GM23248 (cell line): ENCODE data around the gene MPDZ. TPM values are rescaled to one million over a fixed set of nuclear protein-coding genes. Genes with fewer than 3 reads are reported as not detected.

ENCODE experiments used
- DNase-seq: peaks from one replicate; pipeline ENCODE4 v3.0.0-alpha.2; 2015
- H2AFZ ChIP-seq: fragments of 200-600 bp; sonication (generic); 2 replicates; pipeline ENCODE4 v1.6.1; 2016; ENCODE audit warnings: antibody characterized with exemption
- H3F3A ChIP-seq: fragments of 200-600 bp; sonication (generic); 2 replicates; pipeline ENCODE4 v1.6.1; 2016; ENCODE audit warnings: mild to moderate bottlenecking, antibody characterized with exemption, mixed run types; ENCODE audit not compliant: insufficient read depth
- H3K27ac ChIP-seq: fragments of 200-600 bp; sonication (generic); 2 replicates; pipeline ENCODE4 v1.5.1; 2016; ENCODE audit warnings: mild to moderate bottlenecking
- H3K27me3 ChIP-seq: fragments of 200-600 bp; sonication (generic); replicated peaks from 2 replicates; pipeline ENCODE4 v1.6.1; 2016; ENCODE audit warnings: mild to moderate bottlenecking; ENCODE audit not compliant: insufficient read depth
- H3K36me3 ChIP-seq: fragments of 200-600 bp; sonication (generic); 2 replicates; pipeline ENCODE4 v1.6.1; 2016; ENCODE audit warnings: low read depth, mild to moderate bottlenecking
- H3K4me1 ChIP-seq: fragments of 200-600 bp; sonication (generic); 2 replicates; pipeline ENCODE4 v1.6.1; 2016; ENCODE audit warnings: mild to moderate bottlenecking; ENCODE audit not compliant: insufficient read depth
- H3K4me2 ChIP-seq: fragments of 200-600 bp; sonication (generic); one replicate; pipeline ENCODE4 v1.6.1; 2016; ENCODE audit warnings: mild to moderate bottlenecking; ENCODE audit not compliant: unreplicated experiment
- H3K4me3 ChIP-seq: fragments of 200-600 bp; sonication (generic); 2 replicates; pipeline ENCODE4 v1.5.1; 2016; ENCODE audit warnings: mild to moderate bottlenecking
- H3K79me2 ChIP-seq: fragments of 200-600 bp; sonication (generic); 2 replicates; pipeline ENCODE4 v1.6.1; 2016; ENCODE audit warnings: mild to moderate bottlenecking; ENCODE audit not compliant: insufficient read depth
- H3K9ac ChIP-seq: fragments of 200-600 bp; sonication (generic); 2 replicates; pipeline ENCODE4 v1.6.1; 2016; ENCODE audit warnings: mild to moderate bottlenecking
- H3K9me2 ChIP-seq: fragments of 200-600 bp; sonication (generic); 2 replicates; pipeline ENCODE4 v1.6.1; 2016; ENCODE audit warnings: mixed run types, mild to moderate bottlenecking, moderate library complexity; ENCODE audit not compliant: insufficient read depth
- H3K9me3 ChIP-seq: fragments of 200-600 bp; sonication (generic); one replicate; pipeline ENCODE4 v1.6.1; 2017; ENCODE audit warnings: low read depth
- H4K20me1 ChIP-seq: fragments of 200-600 bp; sonication (generic); 2 replicates; pipeline ENCODE4 v1.6.0; 2016; ENCODE audit not compliant: insufficient read depth
- EZH2 ChIP-seq: fragments of 200-600 bp; sonication (generic); IDR thresholded peaks from 2 replicates; pipeline ENCODE4 v1.6.1; 2018; ENCODE audit warnings: antibody characterized with exemption, mild to moderate bottlenecking; ENCODE audit not compliant: insufficient read depth, poor library complexity, severe bottlenecking
- EZH2phosphoT487 ChIP-seq: fragments of 200-600 bp; sonication (generic); IDR thresholded peaks from 2 replicates; pipeline ENCODE4 v1.6.1; 2018; ENCODE audit warnings: antibody characterized with exemption, moderate library complexity, mild to moderate bottlenecking, low read depth; ENCODE audit not compliant: insufficient read depth
- WGBS, 2 experiments: methylation state at CpG; one replicate each; pipeline ENCODE4 v1.1.6; 2015 to 2017; ENCODE audit warnings: low lambda C conversion rate in 2 of 2, low coverage in 1 of 2; ENCODE audit errors: missing lambda C conversion rate in 2 of 2; 5-methylcytosine and 5-hydroxymethylcytosine counted together
- in situ Hi-C: fragments of 300-500 bp; cut with MboI; formaldehyde crosslinking; loops from 2 replicates; pipeline ENCODE4 v1.15.0; 2020
- polyA plus RNA-seq: library from polyadenylated mRNA; unstranded; fragments of >200 nt; fragmentation: Nextera tagmentation; extraction: Ambion mirVana; gene quantifications from 2 replicates; pipeline ENCODE4 v1.2.1, GENCODE V29; 2016
- total RNA-seq: library from RNA; depleted of rRNA; stranded (reverse); fragments of >200 nt; shearing (Covaris generic); gene quantifications from 2 replicates; pipeline ENCODE4 v1.2.3, GENCODE V29; 2014

Gene MPDZ
- total and polyA plus RNA-seq, 2 experiments from 2014 or later, result 17.2 to 31.9 TPM

DNA sequence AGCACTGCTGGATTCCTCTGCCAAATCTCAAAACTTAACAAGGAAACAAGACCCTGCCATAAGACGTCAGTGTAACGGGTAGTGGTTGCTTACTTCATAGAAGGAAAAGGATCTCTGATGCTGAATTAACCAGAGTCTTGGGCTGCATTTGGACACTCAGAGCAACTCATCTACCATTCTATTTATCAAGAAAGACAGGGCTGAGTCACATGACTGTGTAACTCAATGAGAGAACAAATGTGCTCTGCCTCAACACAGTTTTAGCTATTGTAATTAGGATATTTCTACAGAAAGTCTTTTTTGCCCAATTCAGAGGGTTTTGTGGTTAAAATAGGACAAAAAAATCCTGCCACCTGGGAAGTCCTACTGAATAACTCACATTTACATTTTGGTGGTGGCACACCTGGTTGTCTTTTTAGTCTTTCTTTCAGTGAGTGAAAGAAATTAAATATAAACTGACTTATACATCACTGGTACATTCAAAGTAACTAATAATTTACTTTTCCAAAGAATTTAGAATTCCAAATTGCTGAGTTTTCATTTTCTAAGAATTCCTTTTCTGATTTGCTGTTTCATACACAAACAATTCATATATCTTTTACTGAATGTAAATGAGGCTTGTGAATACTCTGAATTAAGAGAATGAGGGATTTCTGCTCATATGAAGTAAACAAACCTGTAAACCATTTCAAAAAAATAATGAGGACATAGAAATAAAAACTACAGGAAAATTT is 104.4 kb downstream of the MPDZ start:
- in situ Hi-C loops, result no loop called here
- Histone ChIP-seq H3K27ac (no peak overlapping the region), H3K79me2 (no peaks in the 10 kb centered on the region), H3K9ac (no peak overlapping the region), H3K4me3 (no peak overlapping the region), H3K36me3 (peaks cover 33% of the 10 kb centered on the region), H3F3A (no peaks in the 10 kb centered on the region), H3K27me3 (no peaks in the 10 kb centered on the region), H3K9me3 (no peaks in the 10 kb centered on the region), H2AFZ (no peak overlapping the region), H3K9me2 (no peaks in the 10 kb centered on the region), H3K4me1 (no peaks in the 10 kb centered on the region), H4K20me1 (no peaks in the 10 kb centered on the region), H3K4me2 (no peak overlapping the region)
- no peak for DNase-seq
- no peak for TF ChIP-seq EZH2
- WGBS, 2 experiments, result 95 to 100% methylated on average over 2 of the region's 2 CpGs

DNA sequence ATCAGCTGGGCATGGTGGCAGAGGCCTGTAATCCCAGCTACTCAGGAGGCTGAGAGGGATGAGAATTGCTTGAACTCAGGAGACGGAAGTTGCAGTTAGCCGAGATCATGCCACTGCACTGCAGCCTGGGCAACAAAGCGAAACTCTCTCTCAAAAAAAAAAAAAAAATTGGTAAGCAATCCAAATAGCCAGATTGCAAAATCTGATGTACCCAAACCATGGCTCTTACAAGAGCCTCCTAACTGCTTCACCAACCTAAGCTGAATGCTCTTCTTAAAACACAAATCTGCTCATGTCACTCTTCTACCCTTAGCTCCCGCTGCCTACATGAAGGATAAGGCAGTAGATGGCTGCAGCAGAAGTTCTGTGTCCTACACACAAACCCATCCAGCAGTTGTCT is 105.9 kb downstream of the MPDZ start:
- Histone ChIP-seq H3K4me3 (no peak overlapping the region), H3F3A (no peaks in the 10 kb centered on the region), H3K4me2 (no peak overlapping the region), H3K27me3 (no peaks in the 10 kb centered on the region), H3K79me2 (no peaks in the 10 kb centered on the region), H2AFZ (no peak overlapping the region), H3K9ac (no peak overlapping the region), H3K4me1 (no peaks in the 10 kb centered on the region), H3K27ac (no peak overlapping the region), H3K9me3 (no peaks in the 10 kb centered on the region), H3K9me2 (no peaks in the 10 kb centered on the region), H3K36me3 (peaks cover 29% of the 10 kb centered on the region), H4K20me1 (no peaks in the 10 kb centered on the region)
- TF ChIP-seq EZH2 (no peak), EZH2phosphoT487 (no peak)
- DNase-seq, result no peak
- WGBS, 2 experiments, result 97 to 99% methylated on average over 4 of the region's 4 CpGs
- in situ Hi-C loops, result no loop called here

DNA sequence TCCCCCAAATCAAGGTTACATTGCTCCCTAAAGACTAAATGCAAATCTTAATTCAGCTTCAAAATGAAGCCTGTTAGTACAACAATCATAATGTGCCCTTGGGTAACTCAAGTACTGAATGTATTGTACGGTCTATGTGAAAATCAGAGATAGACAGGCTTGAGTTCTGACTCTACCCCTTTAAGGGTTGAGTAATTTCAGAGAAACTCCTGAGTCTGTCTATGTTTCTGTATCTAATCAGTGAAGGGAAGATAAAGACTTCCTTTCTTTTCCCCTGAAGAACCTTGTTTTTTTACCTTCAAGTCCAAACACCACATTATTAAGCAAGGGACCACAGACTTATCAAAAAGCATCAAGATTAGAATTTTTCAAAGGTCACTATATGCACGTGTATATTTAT is 108.2 kb downstream of the MPDZ start:
- no peaks in the 10 kb centered on the region for H3K9me2 ChIP-seq
- in situ Hi-C loops, result no loop called here
- no peak for DNase-seq
- H3K4me2 ChIP-seq, result no peak overlapping the region
- no peak for TF ChIP-seq EZH2
- no peak for TF ChIP-seq EZH2phosphoT487
- no peaks in the 10 kb centered on the region for H4K20me1 ChIP-seq
- no peaks in the 10 kb centered on the region for H3K79me2 ChIP-seq
- peaks cover 29% of the 10 kb centered on the region for H3K36me3 ChIP-seq
- no peak overlapping the region for H3K27ac ChIP-seq
- H2AFZ ChIP-seq, result no peak overlapping the region
- no peak overlapping the region for H3K9ac ChIP-seq
- no peaks in the 10 kb centered on the region for H3F3A ChIP-seq
- no peaks in the 10 kb centered on the region for H3K27me3 ChIP-seq
- WGBS, 2 experiments, result 97 to 100% methylated on average over 2 of the region's 2 CpGs
- H3K4me3 ChIP-seq, result no peak overlapping the region
- H3K9me3 ChIP-seq, result no peaks in the 10 kb centered on the region
- no peaks in the 10 kb centered on the region for H3K4me1 ChIP-seq

DNA sequence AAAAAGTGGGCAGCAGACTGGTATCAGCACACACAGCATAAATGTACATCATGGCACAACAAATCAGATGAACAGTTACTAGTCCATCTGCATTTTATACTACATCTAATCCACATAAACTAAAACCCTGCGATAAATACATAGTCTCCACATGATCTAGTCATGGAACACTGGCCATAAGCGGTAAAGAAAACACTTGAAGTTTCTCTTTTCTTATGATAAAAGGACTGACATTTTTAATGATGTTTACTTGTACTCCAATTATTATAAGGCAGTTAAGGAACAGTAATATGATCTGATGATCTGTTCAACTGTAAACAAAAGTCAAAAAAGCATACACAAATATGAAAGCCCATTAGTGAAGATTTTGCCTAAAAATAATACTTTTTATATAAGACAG is 112.5 kb downstream of the MPDZ start:
- H3K9ac ChIP-seq, result no peak overlapping the region
- no peak overlapping the region for H2AFZ ChIP-seq
- WGBS, 2 experiments, result 98 to 99% methylated on average over 2 of the region's 2 CpGs
- H3K9me2 ChIP-seq, result no peaks in the 10 kb centered on the region
- no peaks in the 10 kb centered on the region for H3K9me3 ChIP-seq
- no peaks in the 10 kb centered on the region for H3K27me3 ChIP-seq
- H4K20me1 ChIP-seq, result no peaks in the 10 kb centered on the region
- in situ Hi-C loops, result no loop called here
- peaks cover 12% of the 10 kb centered on the region; the same call in 1 of the 2 replicates for H3K36me3 ChIP-seq
- H3K4me2 ChIP-seq, result no peak overlapping the region
- no peak overlapping the region for H3K4me3 ChIP-seq
- H3F3A ChIP-seq, result no peaks in the 10 kb centered on the region
- no peak overlapping the region for H3K27ac ChIP-seq
- no peaks in the 10 kb centered on the region for H3K79me2 ChIP-seq
- TF ChIP-seq EZH2 (no peak), EZH2phosphoT487 (no peak)
- DNase-seq, result no peak
- H3K4me1 ChIP-seq, result no peaks in the 10 kb centered on the region
